ENCODE results near the gene PANK1. TPM values are rescaled to one million over a fixed set of nuclear protein-coding genes. Genes with fewer than 3 reads are reported as not detected.

Gene PANK1
- total RNA-seq, 1 donor from 2014 or later: 9.1 TPM

- DNase-seq (ENCODE audit: extremely low read depth, low read depth, low spot score): no peak
These were observed 104.6 kb downstream of the PANK1 start for GRCh38 chr10:89540420-89540949.

GRCh38 chr10:89537364-89537763, 107.7 kb downstream of the PANK1 start:
- no peak for DNase-seq (ENCODE audit: extremely low read depth, low read depth, low spot score)

GRCh38 chr10:89536013-89536354, 109.1 kb downstream of the PANK1 start:
- DNase-seq (ENCODE audit: extremely low read depth, low read depth, low spot score): no peak

- DNase-seq (ENCODE audit: extremely low read depth, low read depth, low spot score): no peak
These were observed 109.7 kb downstream of the PANK1 start, which contains the start of gene SLC16A12 for GRCh38 chr10:89535171-89536012. TSS of gene SLC16A12 (minus strand) at chr10:89535594. CDS start at chr10:89462578, 73,016 bp downstream.

GRCh38 chr10:89534826-89535166, 110.2 kb downstream of the PANK1 start:
- DNase-seq (ENCODE audit: extremely low read depth, low read depth, low spot score): no peak

Other genes with a start within 250 kb of the PANK1 start
- 14.3 and 22.5 TPM in 2 replicates for gene IFIT5, start 230.7 kb downstream of the PANK1 start, total RNA-seq
- 0.58 and 1.6 TPM in 2 replicates for gene SLC16A12, start 109.6 kb downstream of the PANK1 start, total RNA-seq
- 4.2 and 6.9 TPM in 2 replicates for gene KIF20B, start 56.3 kb upstream of the PANK1 start, total RNA-seq